T-cell (primary cell): ENCODE results near the gene MAB21L4. TPM values are rescaled to one million over a fixed set of nuclear protein-coding genes. Genes with fewer than 3 reads are reported as not detected.

Experiments used
- ATAC-seq, 4 experiments: fragments of 200-7000 bp in 3 of 4; fragments of 150-1000 bp in 1 of 4; cut with Tn5 transposase; replicated peaks in 1 of 4; 1 replicate in 3 of 4; 2 replicates in 1 of 4; pipeline ENCODE4 v1.10.0; 2021; ENCODE audit warnings: moderate library complexity in 3 of 4, mild to moderate bottlenecking in 2 of 4, moderate number of reproducible peaks in 1 of 4
- CTCF ChIA-PET, 2 donors: fragments of 300-600 bp; sonication (Branson Sonifier 250); formaldehyde crosslinking; loops; one replicate each; lab custom pipeline; 2022; ENCODE audit warnings: antibody characterized with exemption in 2 of 2; lab: Charles Lee
- POLR2A ChIA-PET, 2 donors: fragments of 300-600 bp; sonication (Branson Sonifier 250); formaldehyde crosslinking; loops; one replicate each; lab custom pipeline; 2022; ENCODE audit warnings: antibody characterized with exemption in 2 of 2; lab: Charles Lee
- DNase-seq, 35 experiments: peaks; one replicate each; pipeline versions ENCODE4 v3.0.0 to v3.0.0-alpha.2; 2013 to 2023
- H3K27ac ChIP-seq: one replicate; pipeline ENCODE4 v1.5.1; 2013; ENCODE audit warnings: low read length
- H3K27me3 ChIP-seq, 2 experiments: replicated peaks in 1 of 2; 1 replicate in 1 of 2; 2 replicates in 1 of 2; pipeline versions ENCODE4 v1.6.1 to v1.7.0; 2013; ENCODE audit warnings: low read length in 1 of 2, mixed read lengths in 1 of 2; ENCODE audit not compliant: control insufficient read depth in 2 of 2, insufficient read depth in 2 of 2; ENCODE audit errors: extremely low read depth in 1 of 2
- H3K36me3 ChIP-seq, 2 donors: 1 replicate in 1 of 2; 2 replicates in 1 of 2; pipeline versions ENCODE4 v1.6.1 to v1.7.0; 2013; ENCODE audit warnings: low read length in 1 of 2; ENCODE audit not compliant: control insufficient read depth in 2 of 2, insufficient read depth in 1 of 2; ENCODE audit errors: extremely low read depth in 1 of 2
- H3K4me1 ChIP-seq, 2 experiments: 1 replicate in 1 of 2; 2 replicates in 1 of 2; pipeline versions ENCODE4 v1.6.1 to v1.7.0; 2013; ENCODE audit warnings: low read length in 2 of 2, mixed read lengths in 1 of 2; ENCODE audit not compliant: insufficient read depth in 2 of 2, control insufficient read depth in 1 of 2; ENCODE audit errors: extremely low read depth in 1 of 2
- H3K4me3 ChIP-seq, 2 donors: 1 replicate in 1 of 2; 2 replicates in 1 of 2; pipeline versions ENCODE4 v1.5.1 to v1.7.0; 2013; ENCODE audit warnings: mild to moderate bottlenecking in 2 of 2, low read length in 1 of 2, moderate library complexity in 1 of 2; ENCODE audit not compliant: control insufficient read depth in 1 of 2; ENCODE audit errors: extremely low read depth in 1 of 2
- H3K9me3 ChIP-seq: 2 replicates; pipeline ENCODE4 v1.7.0; 2013
- H3K27ac Mint-ChIP-seq, 2 donors: one replicate each; pipeline ENCODE4 v1.8.0; 2020 to 2021; ENCODE audit warnings: mild to moderate bottlenecking in 2 of 2, mixed read lengths in 2 of 2
- H3K27me3 Mint-ChIP-seq, 2 donors: one replicate each; pipeline ENCODE4 v1.8.0; 2021 to 2022; ENCODE audit warnings: mixed read lengths in 2 of 2
- H3K36me3 Mint-ChIP-seq: one replicate; pipeline ENCODE4 v1.8.0; 2021; ENCODE audit warnings: mixed read lengths
- H3K4me1 Mint-ChIP-seq, 3 donors: one replicate each; pipeline ENCODE4 v1.8.0; 2020 to 2022; ENCODE audit warnings: mixed read lengths in 3 of 3, mild to moderate bottlenecking in 1 of 3
- H3K4me3 Mint-ChIP-seq, 3 donors: one replicate each; pipeline ENCODE4 v1.8.0; 2020 to 2022; ENCODE audit warnings: mild to moderate bottlenecking in 3 of 3, mixed read lengths in 3 of 3, moderate library complexity in 3 of 3
- H3K9me3 Mint-ChIP-seq, 3 donors: one replicate each; pipeline ENCODE4 v1.8.0; 2020 to 2022; ENCODE audit warnings: mixed read lengths in 3 of 3
- WGBS: methylation state at CpG from one replicate; pipeline ENCODE4 v1.1.5; 2013; ENCODE audit warnings: missing lambda C conversion rate; ENCODE audit not compliant: insufficient coverage; 5-methylcytosine and 5-hydroxymethylcytosine counted together
- total RNA-seq, 35 experiments: library from RNA in 6 of 35; stranded (reverse) in 6 of 35; fragments of 120-200 nt in 1 of 35; gene quantifications; one replicate each; pipeline versions ENCODE4 v1.2.1 to v1.2.4 and lab custom pipeline; 2013 to 2026

The MAB21L4 gene
- not detected for total RNA-seq
- total RNA-seq (2013) = not detected
- 0 to 0.30 (median 0) reads per million in 29 experiments for total RNA-seq (lab: John Stamatoyannopoulos, UW)

DNA sequence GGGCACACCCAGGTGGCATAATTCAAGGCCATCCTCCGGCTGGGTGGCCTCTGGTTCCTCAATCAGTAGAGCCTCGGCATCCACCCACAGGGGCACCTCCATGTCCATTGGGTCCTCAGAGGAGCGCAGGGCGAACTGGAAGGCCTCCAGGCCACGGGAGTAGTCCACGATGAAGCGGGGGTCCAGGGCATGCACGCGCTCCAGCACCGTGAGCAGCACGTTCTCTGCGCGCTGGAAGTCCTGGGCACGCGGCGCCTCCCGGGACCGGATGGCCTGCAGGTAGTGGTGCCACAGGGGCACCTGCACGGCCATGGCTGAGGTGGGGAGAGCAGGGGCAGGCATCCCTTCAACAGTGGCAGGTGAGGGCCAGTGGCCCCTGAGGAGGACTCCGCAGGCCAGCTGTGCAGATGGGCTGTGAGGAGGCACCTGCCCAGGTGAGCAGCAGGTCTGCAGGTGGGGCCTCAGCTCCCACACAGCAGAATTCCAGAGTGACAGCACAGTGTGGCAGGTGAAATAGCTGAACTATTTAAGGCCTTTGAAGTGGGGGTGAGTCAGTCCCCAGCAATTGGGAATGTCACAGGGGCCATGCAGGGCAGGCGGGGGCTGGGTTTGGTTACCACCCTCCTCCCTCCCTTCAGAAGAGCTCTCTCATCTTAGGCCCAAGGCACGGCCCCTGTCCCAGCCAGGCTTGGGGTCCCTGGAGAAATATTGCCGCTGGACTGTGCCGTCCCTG is at the start of gene MAB21L4:
Gene MAB21L4, minus strand, starts transcription at position 501 of the 733 bp plus-strand sequence. Its CDS starts 159 bp downstream, at position 342.
- Histone ChIP-seq H3K9me3 (no peaks in the 10 kb centered on the region), H3K4me3 (no peak within 1 kb of the TSS), H3K36me3 (no peaks in the 10 kb centered on the region), H3K27ac (no peak within 1 kb of the TSS), H3K4me1 (peaks cover 0 to 7% of the 10 kb centered on the region in 2 experiments), H3K27me3 (peaks cover 0 to 31% of the 10 kb centered on the region in 2 experiments)
- Mint-ChIP-seq H3K4me1 (peaks cover 0 to 2% (median 0%) of the 10 kb centered on the region in 3 donors), H3K9me3 (no peaks in the 10 kb centered on the region), H3K4me3 (no peak within 1 kb of the TSS), H3K36me3 (no peaks in the 10 kb centered on the region), H3K27me3 (peaks cover 0 to 6% of the 10 kb centered on the region in 2 donors), H3K27ac (no peak within 1 kb of the TSS)
- no peak for DNase-seq
- no peak for ATAC-seq
- 87% methylated on average over 20 of the region's 24 CpGs for WGBS
- ChIA-PET CTCF (no interaction called here), POLR2A (no interaction called here)

DNA sequence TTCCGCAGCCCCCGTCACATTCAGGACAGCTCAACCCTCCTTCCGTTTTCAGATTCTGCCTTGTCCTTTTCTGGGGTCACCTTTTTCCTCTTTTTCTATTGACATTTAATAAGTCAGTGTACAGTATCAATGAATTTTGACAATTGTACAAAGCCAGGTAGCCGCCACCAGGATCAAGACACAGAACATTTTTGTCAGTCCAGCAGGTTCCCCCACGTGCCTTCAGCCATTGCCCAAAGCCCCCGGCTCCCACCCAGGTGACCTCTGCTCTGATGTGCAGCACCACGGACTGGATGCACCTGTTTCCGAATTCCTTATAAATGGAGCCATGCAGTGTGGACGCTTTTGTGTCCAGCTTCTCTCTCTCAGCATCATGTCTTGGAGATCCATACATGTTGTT is 40.1 kb upstream of the MAB21L4 start:
- Mint-ChIP-seq H3K36me3 (peaks cover 2% of the 10 kb centered on the region), H3K4me1 (no peaks in the 10 kb centered on the region), H3K27ac (no peak overlapping the region), H3K9me3 (peaks cover 3 to 19% (median 12%) of the 10 kb centered on the region in 3 donors), H3K4me3 (no peak overlapping the region), H3K27me3 (peaks cover 12 to 18% of the 10 kb centered on the region in 2 donors)
- Histone ChIP-seq H3K27me3 (peaks cover 0 to 23% of the 10 kb centered on the region in 2 experiments), H3K36me3 (no peaks in the 10 kb centered on the region), H3K27ac (no peak overlapping the region), H3K4me3 (no peak overlapping the region), H3K9me3 (no peaks in the 10 kb centered on the region), H3K4me1 (no peaks in the 10 kb centered on the region)
- POLR2A ChIA-PET = no interaction called here
- WGBS = 85% methylated on average over 6 of the region's 9 CpGs
- DNase-seq (no peak), ATAC-seq (no peak)
- CTCF ChIA-PET = no interaction called here

DNA sequence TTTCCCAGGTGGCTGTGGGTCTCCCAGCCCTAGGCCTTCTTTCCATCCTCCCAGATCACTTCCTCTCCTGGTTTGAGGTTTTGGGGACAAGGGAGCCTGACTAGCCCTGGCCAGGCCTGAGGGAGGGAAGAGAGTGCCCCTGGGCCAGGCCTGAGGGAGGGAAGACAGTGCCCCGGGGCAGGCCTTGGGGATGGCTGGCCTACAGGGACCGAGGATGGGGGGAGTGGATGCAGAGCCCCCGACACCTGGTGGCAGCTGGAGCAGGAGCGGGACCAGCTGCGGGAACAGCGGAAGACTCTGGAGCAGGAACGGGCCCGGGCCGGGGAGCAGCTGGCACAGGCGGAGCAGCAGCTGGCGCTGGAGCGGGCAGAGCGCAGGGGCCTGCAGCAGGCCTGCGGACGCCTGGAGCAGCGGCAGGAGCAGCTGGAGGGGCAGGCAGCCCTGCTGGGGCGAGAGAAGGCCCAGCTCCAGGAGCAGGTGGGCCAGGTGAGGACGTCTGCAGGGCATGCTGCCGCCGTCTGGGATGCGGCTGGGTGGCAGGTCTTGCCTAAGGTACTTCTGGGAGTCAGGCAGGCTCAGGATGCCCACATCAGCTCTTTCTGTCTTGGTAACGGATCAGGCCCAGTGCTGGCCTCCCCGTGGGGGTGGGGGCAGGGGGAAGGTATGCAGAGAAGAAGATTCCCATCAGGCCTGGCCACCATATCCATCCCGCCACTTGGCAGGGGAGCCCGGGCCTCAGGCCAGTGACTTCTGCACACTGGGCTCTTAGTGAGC is 39.3 kb upstream of the MAB21L4 start:
- H3K36me3 Mint-ChIP-seq = peaks cover 2% of the 10 kb centered on the region
- Histone ChIP-seq H3K9me3 (no peaks in the 10 kb centered on the region), H3K4me1 (no peaks in the 10 kb centered on the region), H3K27ac (no peak overlapping the region), H3K36me3 (no peaks in the 10 kb centered on the region), H3K27me3 (peaks cover 0 to 28% of the 10 kb centered on the region in 2 experiments), H3K4me3 (no peak overlapping the region)
- ATAC-seq = no peak
- peaks cover 9 to 15% of the 10 kb centered on the region in 2 donors for H3K27me3 Mint-ChIP-seq
- peak in 1 of 35 experiments; percentile 3 for DNase-seq
- no peak overlapping the region for H3K4me3 Mint-ChIP-seq
- POLR2A ChIA-PET = no interaction called here
- H3K9me3 Mint-ChIP-seq = peaks cover 3 to 19% (median 12%) of the 10 kb centered on the region in 3 donors
- no peak overlapping the region for H3K27ac Mint-ChIP-seq
- no peaks in the 10 kb centered on the region for H3K4me1 Mint-ChIP-seq
- WGBS = 92% methylated on average over 24 of the region's 25 CpGs
- CTCF ChIA-PET = no interaction called here

DNA sequence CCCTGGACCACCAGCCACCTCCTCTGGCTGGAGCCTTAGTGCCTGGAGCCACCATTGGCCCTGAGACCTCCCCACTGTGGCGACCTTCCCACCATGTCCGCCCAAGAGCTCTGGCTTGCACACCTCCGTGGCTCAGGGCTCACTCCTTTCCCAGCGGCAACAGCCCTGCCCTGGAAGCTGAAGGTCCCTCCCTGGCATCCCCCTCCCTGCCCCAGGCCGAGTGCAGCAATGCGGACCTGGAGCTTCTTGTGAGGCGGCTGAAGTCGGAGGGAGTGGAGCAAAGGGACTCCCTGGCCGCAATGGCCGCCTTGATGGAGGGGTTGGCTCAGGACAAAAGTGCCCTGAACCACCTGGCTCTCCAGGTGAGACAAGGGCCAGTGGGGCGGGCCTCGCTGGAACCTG is 38.7 kb upstream of the MAB21L4 start:
- ATAC-seq (no peak), DNase-seq (peak in 1 of 35 experiments; percentile 3)
- H3K4me1 Mint-ChIP-seq = no peaks in the 10 kb centered on the region
- no peak overlapping the region for H3K4me3 ChIP-seq
- H3K9me3 ChIP-seq = no peaks in the 10 kb centered on the region
- peaks cover 2% of the 10 kb centered on the region for H3K36me3 Mint-ChIP-seq
- peaks cover 0 to 33% of the 10 kb centered on the region in 2 experiments for H3K27me3 ChIP-seq
- peaks cover 3 to 19% (median 12%) of the 10 kb centered on the region in 3 donors for H3K9me3 Mint-ChIP-seq
- POLR2A ChIA-PET = no interaction called here
- H3K36me3 ChIP-seq = no peaks in the 10 kb centered on the region
- H3K27ac Mint-ChIP-seq = no peak overlapping the region
- H3K4me1 ChIP-seq = no peaks in the 10 kb centered on the region
- CTCF ChIA-PET = no interaction called here
- H3K4me3 Mint-ChIP-seq = no peak overlapping the region
- H3K27me3 Mint-ChIP-seq = peaks cover 7 to 11% of the 10 kb centered on the region in 2 donors
- 80% methylated on average over 6 of the region's 12 CpGs for WGBS
- H3K27ac ChIP-seq = no peak overlapping the region

DNA sequence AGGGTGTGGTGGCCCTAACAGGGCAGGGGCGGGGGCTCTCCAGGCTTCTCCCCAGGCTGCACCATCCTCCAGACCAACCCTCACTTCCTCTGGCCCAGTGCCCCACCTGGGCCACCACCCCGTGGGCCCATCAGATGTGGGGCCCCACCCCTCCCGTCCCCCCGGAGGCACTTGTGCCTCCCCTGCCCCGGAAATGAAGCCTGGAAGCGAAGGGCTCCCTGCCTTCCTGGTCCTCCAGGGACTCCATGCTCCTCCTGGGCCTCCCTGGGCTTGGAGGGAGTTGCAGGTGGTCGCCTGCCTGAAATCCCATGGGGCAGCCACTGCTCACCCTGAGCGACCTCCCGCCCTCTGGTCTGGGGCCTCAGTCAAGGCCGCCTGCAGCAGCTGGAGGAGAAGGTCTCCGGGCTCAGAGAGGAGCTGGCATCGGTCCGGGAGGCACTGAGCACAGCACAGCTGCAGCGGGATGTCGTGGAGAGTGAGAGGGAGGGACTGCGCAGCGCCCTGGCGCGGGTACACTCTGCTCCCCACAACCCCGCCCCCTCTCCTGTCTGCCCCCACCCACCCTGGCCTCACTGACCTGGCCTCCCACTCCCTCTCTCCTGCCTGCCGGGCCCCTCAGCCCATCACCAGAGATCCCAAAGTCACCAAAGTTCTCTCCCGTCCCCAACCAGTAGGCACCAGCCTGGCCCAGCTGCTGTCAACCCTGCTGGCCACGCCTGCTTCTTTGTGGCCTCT is 38.2 kb upstream of the MAB21L4 start:
- no peak overlapping the region for H3K4me3 Mint-ChIP-seq
- H3K27me3 Mint-ChIP-seq = peaks cover 3 to 9% of the 10 kb centered on the region in 2 donors
- no peaks in the 10 kb centered on the region for H3K4me1 Mint-ChIP-seq
- H3K9me3 Mint-ChIP-seq = peaks cover 3 to 19% (median 12%) of the 10 kb centered on the region in 3 donors
- ATAC-seq = no peak
- H3K4me3 ChIP-seq = no peak overlapping the region
- 76% methylated on average over 7 of the region's 23 CpGs for WGBS
- ChIA-PET POLR2A (no interaction called here), CTCF (no interaction called here)
- H3K36me3 Mint-ChIP-seq = peaks cover 2% of the 10 kb centered on the region
- no peak overlapping the region for H3K27ac ChIP-seq
- H3K4me1 ChIP-seq = no peaks in the 10 kb centered on the region
- H3K27me3 ChIP-seq = peaks cover 0 to 38% of the 10 kb centered on the region in 2 experiments
- H3K27ac Mint-ChIP-seq = no peak overlapping the region
- no peaks in the 10 kb centered on the region for H3K9me3 ChIP-seq
- no peak for DNase-seq
- H3K36me3 ChIP-seq = no peaks in the 10 kb centered on the region
